ENCODE measurements around the gene PKD1L1.
A peak's percentile ranks its signal among the peaks of the same experiment; 100 is the strongest.
"Not testable (repeated sequence)": the region's sequence is repeated elsewhere in the genome, so short reads cannot be mapped to it uniquely, and the experiment has no call there.

Gene PKD1L1

DNA sequence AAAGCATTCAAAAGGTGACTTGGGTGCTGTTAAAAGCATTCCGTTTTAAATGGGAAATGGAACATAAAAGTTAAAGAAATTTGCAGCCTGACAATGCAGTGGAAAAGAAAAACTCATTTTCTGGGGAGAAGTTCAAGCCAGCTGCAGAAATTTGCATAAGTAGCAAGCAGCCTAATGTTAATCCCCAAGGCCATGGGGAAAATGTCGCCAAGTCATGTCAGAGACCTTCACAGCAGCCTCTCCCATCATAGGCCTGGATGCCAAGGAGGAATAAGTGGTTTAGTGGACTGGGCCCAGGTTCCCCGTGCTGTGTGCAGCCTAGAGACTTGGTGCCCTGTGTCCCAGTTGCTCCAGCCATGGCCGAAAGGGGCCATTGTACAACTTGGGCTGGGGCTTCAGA lies 154.2 kb downstream of the PKD1L1 start:
- no peak for DNase-seq (ENCODE audit: low spot score)

GRCh38 chr7:47793186-47793585 lies 155.1 kb downstream of the PKD1L1 start:
- DNase-seq (ENCODE audit: low spot score), result not testable (repeated sequence)

- no peak for DNase-seq (ENCODE audit: low spot score)
Measured at GRCh38 chr7:47792521-47793121, 155.6 kb downstream of the PKD1L1 start.

GRCh38 chr7:47791682-47792081 lies 156.6 kb downstream of the PKD1L1 start:
- no peak for DNase-seq (ENCODE audit: low spot score)

GRCh38 chr7:47788083-47788482 lies 160.2 kb downstream of the PKD1L1 start:
- DNase-seq (ENCODE audit: low spot score), result no peak

DNA sequence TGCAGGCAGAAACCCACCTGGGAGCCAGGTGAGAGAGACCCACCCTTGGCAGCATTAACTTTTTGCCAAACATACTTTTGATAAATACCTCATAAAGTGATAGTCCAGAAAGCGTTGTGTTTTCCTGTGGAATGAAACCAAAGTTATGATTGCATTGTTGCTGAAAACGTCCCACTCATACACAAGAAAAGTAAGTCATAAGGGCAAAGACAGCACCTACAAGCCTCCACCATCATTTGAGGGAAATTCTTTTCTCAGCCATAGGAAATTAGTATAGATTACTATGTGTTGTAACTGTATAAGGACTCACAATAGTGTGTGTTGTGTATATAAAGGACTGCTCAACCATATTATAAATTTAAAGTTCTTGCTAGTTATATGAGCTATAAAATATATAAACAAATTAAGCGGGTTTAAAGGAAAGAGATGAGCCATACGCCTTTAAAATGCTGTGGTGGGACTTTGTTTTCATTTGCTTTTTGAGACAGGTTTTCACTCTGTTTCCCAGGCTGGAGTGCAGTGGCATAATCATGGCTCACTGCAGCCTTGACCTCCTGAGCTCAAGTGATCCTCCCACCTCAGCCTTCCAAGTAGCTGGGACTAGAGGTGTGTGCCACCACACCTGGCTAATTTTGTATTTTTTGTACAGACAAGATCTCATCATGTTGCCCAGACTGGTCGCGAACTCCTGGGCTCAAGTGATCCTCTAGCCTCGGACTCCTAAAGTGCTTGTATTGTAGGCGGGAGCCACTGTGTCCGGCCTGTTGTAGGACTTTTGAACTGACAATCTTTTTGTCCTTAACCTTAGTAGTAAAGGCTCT lies 160.8 kb downstream of the PKD1L1 start:
- no peak for DNase-seq (ENCODE audit: low spot score)

DNA sequence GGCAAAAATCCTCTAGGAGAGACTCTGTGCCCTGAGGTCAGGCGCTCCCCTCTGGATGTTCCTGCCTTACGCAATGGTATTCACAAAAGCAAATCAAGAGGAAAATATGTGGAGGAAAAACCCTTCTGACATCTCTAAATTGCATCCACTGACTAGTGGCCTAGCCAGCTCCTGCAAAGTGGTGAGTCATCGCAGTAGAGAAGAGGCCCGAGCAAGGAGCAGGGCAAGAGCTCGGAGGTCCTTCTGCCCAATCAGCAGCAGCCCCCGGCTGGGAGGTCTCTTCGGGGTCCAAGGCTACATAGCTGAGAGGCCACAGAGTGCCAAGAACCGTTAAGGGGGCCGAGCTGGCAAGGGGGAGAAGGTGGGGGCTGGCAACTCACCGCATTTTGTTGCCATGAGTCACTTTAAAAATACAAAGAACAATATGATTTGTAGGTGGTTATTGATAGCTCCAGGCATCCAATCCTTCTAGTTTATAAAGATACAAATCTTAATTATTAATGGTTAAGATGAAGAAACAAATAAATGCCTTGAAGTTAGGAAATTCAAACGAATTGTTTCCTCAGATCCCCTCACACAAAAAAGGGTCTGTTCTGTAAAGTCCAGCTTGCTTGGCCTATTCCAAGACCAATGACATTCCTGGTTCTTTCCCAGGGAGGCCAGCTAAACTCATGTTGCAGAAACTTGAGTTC lies 161.6 kb downstream of the PKD1L1 start:
- DNase-seq (ENCODE audit: low spot score), result peak; percentile 90

DNA sequence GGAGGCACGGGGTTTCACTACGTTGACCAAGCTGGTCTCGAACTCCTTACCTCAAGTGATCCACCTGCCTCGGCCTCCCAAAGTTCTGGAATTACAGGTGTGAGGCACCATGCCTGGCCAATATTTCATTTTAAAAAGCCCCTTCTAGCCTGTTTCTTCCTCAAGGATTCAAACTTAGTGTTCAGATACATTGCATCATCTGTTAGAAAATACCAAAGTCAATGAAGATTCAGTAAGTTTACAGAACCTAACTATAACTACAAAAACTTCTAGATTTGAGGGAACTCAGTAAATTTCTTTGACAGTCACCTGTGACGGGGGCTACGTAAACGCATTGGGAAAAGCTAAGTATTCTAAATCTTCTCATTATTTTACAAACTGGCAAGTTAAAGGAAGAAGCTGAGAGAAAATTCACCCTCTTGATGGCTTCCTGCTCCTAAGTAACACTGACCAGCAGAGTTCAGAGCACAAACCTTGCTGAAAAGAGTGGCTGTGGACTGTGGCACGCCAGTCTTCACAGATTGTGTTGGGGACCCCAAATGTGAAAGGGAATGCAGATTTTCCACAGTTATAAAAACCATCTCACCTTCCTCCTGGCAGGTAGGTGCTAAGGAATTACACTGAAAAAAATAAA lies 162.2 kb downstream of the PKD1L1 start:
- no peak for DNase-seq (ENCODE audit: low spot score)

- DNase-seq (ENCODE audit: low spot score), result peak; percentile 69
Measured at GRCh38 chr7:47783456-47784223, 164.6 kb downstream of the PKD1L1 start.

DNA sequence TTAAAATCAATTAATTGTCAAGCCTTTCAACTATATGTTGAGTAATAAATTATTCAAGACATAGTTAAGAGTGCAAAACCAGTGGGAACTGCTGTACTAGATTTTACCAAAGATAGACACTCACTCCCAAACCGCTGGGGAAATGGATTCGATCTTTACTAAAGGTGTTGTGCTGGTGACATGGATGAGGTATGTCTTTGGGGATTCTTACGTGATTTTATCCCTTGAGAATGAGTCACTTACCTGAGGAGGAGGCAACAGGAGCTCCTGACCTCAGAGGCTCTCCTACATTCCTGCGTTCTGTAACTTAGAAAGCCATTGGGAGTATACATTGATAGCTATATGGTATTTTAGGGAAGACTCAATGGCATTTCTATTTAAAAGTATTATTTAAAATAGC lies 165.5 kb downstream of the PKD1L1 start:
- DNase-seq (ENCODE audit: low spot score), result no peak

- DNase-seq (ENCODE audit: low spot score), result no peak
Measured at GRCh38 chr7:47782022-47782421, 166.2 kb downstream of the PKD1L1 start.

- no peak for DNase-seq (ENCODE audit: low spot score)
Measured at GRCh38 chr7:47780555-47780954, 167.7 kb downstream of the PKD1L1 start.

DNA sequence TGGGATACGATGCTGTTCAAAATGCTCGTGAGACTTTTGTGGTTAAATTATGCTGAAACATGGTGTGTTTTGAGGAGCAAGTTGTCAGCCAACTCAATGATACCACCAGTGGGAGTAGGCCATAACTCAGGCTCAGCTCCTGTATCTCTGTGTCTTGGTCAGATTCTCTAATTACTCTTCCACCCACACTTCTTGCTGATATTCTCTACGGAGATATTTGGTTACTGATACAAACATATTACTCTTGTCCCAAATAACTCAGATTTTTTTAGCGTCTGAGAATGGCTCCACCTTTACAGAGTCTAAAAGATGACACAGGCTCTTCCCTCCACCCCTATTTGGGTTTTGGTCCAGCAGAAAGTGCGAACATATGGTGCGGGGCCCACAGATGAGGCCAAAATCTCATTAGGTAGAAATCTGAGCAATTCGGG lies 168.9 kb downstream of the PKD1L1 start:
- no peak for DNase-seq (ENCODE audit: low spot score)

DNA sequence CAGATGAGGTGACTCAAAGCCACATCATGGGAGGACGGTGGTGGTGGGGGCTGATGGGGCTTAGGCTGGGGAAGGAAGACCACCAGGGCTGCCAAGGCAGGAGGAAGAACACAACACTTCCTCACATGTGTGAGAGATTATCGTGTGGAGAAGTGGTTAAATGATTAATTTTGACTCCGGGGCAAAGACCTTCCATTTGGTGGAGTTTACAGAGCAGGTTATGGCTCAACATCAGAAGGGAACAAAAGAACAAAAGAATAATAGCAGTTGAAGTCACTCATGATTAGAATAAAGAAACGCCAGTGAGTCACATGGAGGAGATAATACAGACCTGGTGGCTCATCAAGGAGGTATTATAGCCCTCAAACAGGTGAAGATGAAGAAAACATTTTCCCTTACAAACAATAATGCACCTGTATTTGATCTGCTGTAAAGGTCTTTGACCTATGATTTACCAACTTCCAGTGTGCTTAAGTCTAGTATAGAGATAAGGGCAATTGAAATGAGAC lies 170.1 kb downstream of the PKD1L1 start:
- DNase-seq (ENCODE audit: low spot score), result no peak

DNA sequence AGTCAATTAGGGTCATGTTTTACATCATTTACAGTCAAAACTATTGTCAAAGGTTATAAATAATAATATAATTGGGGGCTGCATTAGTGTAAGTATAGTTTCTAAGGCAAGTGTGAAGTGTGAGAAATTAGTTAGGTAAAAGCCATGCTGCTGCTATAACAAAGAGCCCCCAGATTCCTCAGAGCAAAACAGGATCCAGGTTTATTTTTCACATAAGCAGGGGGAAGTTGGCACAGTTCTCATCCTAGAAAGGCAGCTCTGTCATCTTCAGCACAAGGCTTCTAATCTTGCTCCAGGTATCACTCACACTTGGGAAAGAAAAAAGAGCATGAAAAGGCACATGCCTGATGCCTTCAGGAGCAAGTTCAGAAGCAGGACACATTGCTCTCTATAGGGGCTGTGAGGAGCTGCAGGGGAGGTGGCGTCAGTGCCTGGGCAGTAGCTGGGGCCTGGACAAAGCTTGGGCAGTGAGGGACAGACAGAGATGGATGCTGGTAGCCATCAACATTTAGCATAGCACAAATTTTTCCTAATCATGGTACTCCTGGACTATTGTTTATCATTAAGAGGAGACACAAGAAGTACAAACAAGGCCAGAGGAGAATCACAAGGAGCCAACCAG lies 170.6 kb downstream of the PKD1L1 start:
- DNase-seq (ENCODE audit: low spot score), result no peak

- no peak for DNase-seq (ENCODE audit: low spot score)
Measured at GRCh38 chr7:47776335-47776734, 171.9 kb downstream of the PKD1L1 start.

DNA sequence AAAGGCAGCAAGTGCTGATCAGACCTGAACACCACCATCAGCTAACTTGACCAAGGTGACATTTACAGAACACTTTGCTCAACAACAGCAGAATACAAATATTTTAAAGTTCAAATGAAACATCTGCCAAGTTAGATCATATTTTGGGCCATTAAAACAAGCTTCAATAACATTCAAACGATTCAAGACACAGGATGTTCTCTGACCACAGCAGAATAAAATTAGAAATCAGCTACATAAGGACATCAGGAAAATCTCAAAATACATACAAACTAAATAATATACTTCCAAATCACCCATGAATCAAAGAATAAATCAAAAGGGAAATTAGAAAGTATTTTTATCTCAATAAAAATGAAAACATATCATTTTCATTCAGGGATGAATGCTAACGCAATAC lies 173.0 kb downstream of the PKD1L1 start:
- no peak for DNase-seq (ENCODE audit: low spot score)

DNA sequence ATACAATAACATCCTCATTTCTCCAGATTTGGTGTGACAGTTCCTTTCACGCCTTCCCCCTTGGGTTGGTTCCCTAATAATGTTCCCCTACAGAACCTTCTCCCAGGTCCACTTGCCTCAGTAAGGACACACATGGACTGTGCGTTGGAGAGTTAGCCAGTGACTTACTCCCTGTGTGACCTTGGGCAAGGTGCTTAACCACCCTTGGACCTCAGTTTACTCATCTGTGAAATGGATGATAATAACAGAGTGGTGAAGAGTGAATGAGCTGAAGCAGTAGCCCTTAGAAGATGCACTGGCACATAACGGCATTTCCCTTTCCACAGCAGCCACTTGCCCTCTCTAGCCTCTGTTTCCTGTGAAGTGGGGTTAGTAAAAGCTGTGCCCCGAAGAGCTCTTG lies 175.8 kb downstream of the PKD1L1 start:
- DNase-seq (ENCODE audit: low spot score), result no peak

GRCh38 chr7:47771990-47772360 lies 176.3 kb downstream of the PKD1L1 start:
- no peak for DNase-seq (ENCODE audit: low spot score)

GRCh38 chr7:47771336-47771989 lies 176.8 kb downstream of the PKD1L1 start:
- peak; percentile 32 for DNase-seq (ENCODE audit: low spot score)

DNA sequence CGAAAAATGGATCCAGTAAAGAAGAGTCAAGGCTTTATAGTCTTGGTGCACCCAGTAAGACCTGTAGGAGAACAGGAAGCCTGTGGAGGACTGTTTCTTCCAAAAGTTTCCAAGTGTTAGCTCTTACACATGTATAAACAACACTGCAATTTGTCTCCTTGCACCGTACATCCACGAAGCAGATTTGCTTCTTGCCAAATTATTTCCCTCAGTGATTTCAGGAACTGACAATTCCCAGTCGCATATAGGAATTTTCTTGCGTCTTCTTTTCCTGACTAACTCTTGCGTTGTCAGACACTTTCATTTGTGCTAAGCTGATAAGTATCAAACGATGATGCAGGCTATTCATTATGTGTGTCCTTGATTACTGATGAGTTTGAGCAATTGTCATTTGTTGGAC lies 182.1 kb downstream of the PKD1L1 start:
- no peak for DNase-seq (ENCODE audit: low spot score)

All from AG08395 (cell line).